H1 (cell line): ENCODE results near the gene TENT4B. TPM values are rescaled to one million over a fixed set of nuclear protein-coding genes. Genes with fewer than 3 reads are reported as not detected.

Experiments
- CTCF ChIA-PET: fragments of 300-600 bp; sonication (Branson Sonifier 250); formaldehyde crosslinking; loops from one replicate; lab custom pipeline; 2021; ENCODE audit not compliant: partially characterized antibody; lab: Charles Lee
- POLR2A ChIA-PET: fragments of 300-600 bp; sonication (Branson Sonifier 250); formaldehyde crosslinking; loops from one replicate; lab custom pipeline; 2021; ENCODE audit warnings: inconsistent platforms; ENCODE audit not compliant: partially characterized antibody; lab: Charles Lee
- DNase-seq, 2 experiments: peaks; one replicate each; pipeline versions ENCODE4 v3.0.0 to v3.0.0-alpha.2; 2010 to 2022; ENCODE audit warnings: low spot score in 2 of 2, low read depth in 1 of 2, mixed read lengths in 1 of 2
- FAIRE-seq: peaks from 2 replicates; lab custom pipeline; 2011; peaks lifted over from hg19 to GRCh38; lab: Jason Lieb, UNC
- H2AFZ ChIP-seq: 2 replicates; pipeline ENCODE4 v1.8.1; 2012; ENCODE audit warnings: low read length, inconsistent platforms
- H2AK5ac ChIP-seq: 2 replicates; pipeline ENCODE4 v1.6.1; 2013; ENCODE audit warnings: low read depth, low read length
- H2BK120ac ChIP-seq: replicated peaks from 2 replicates; pipeline ENCODE3; 2013; ENCODE audit warnings: low read depth, low read length, inconsistent platforms
- H2BK12ac ChIP-seq: 2 replicates; pipeline ENCODE4 v1.6.1; 2013; ENCODE audit warnings: low read depth, low read length
- H2BK15ac ChIP-seq: 2 replicates; pipeline ENCODE4 v1.6.1; 2013; ENCODE audit warnings: low read length
- H2BK20ac ChIP-seq: 2 replicates; pipeline ENCODE4 v1.6.1; 2013; ENCODE audit warnings: low read length
- H2BK5ac ChIP-seq: 2 replicates; pipeline ENCODE4 v1.6.1; 2013; ENCODE audit warnings: low read depth, low read length
- H3K14ac ChIP-seq: 2 replicates; pipeline ENCODE4 v1.6.1; 2013; ENCODE audit warnings: inconsistent platforms; ENCODE audit not compliant: insufficient read length
- H3K18ac ChIP-seq: 2 replicates; pipeline ENCODE4 v1.6.1; 2013; ENCODE audit warnings: low read length; ENCODE audit errors: extremely low read depth
- H3K23ac ChIP-seq: 2 replicates; pipeline ENCODE4 v1.6.1; 2013; ENCODE audit warnings: inconsistent platforms; ENCODE audit not compliant: insufficient read length
- H3K23me2 ChIP-seq: 2 replicates; pipeline ENCODE4 v1.6.1; 2013; ENCODE audit warnings: low read depth, low read length
- H3K27ac ChIP-seq: 2 replicates; pipeline ENCODE4 v1.6.1; 2011; ENCODE audit warnings: low read depth, low read length, inconsistent platforms
- H3K27me3 ChIP-seq, 4 experiments: replicated peaks in 1 of 4; 1 replicate in 1 of 4; 2 replicates in 3 of 4; pipeline versions ENCODE4 v1.6.1 to v1.8.1; 2011 to 2013; ENCODE audit warnings: low read length in 3 of 4, mild to moderate bottlenecking in 3 of 4, inconsistent platforms in 2 of 4, mixed read lengths in 2 of 4, moderate library complexity in 1 of 4; ENCODE audit not compliant: control insufficient read depth in 3 of 4, insufficient read depth in 3 of 4; ENCODE audit errors: extremely low read depth in 1 of 4
- H3K36me3 ChIP-seq, 4 experiments: 2 replicates each; pipeline versions ENCODE4 v1.6.1 to v1.8.1; 2011 to 2013; ENCODE audit warnings: mild to moderate bottlenecking in 4 of 4, low read length in 3 of 4, moderate library complexity in 2 of 4, control low read depth in 1 of 4, inconsistent platforms in 1 of 4; ENCODE audit not compliant: insufficient read depth in 4 of 4, control insufficient read depth in 2 of 4
- H3K4ac ChIP-seq: replicated peaks from 2 replicates; pipeline ENCODE3; 2013; ENCODE audit warnings: low read length, low read depth, mixed read lengths, inconsistent platforms; ENCODE audit not compliant: insufficient read length
- H3K4me1 ChIP-seq, 4 experiments: replicated peaks in 1 of 4; 1 replicate in 1 of 4; 2 replicates in 3 of 4; pipeline versions ENCODE4 v1.6.1 to v1.8.1; 2011 to 2013; ENCODE audit warnings: low read length in 3 of 4, inconsistent platforms in 2 of 4, mixed read lengths in 1 of 4; ENCODE audit not compliant: insufficient read depth in 4 of 4, control insufficient read depth in 3 of 4
- H3K4me2 ChIP-seq, 2 experiments: 2 replicates each; pipeline versions ENCODE4 v1.6.1 to v1.8.1; 2011 to 2013; ENCODE audit warnings: low read depth in 2 of 2, low read length in 2 of 2, control low read depth in 1 of 2, inconsistent platforms in 1 of 2, mild to moderate bottlenecking in 1 of 2; ENCODE audit not compliant: insufficient read depth in 1 of 2
- H3K4me3 ChIP-seq, 4 experiments: fragments of 200-600, 300-600 bp in 1 of 4; sonication (generic), shearing (Covaris generic), sonication (Bioruptor Twin) in 1 of 4; 2 replicates each; pipeline versions ENCODE4 v1.5.1 to v1.8.1; 2011 to 2016; ENCODE audit warnings: low read length in 4 of 4, low read depth in 3 of 4, control low read depth in 2 of 4, inconsistent platforms in 2 of 4, mild to moderate bottlenecking in 2 of 4, mixed read lengths in 1 of 4, moderate library complexity in 1 of 4; ENCODE audit not compliant: insufficient read depth in 2 of 4; ENCODE audit errors: extremely low read depth in 1 of 4
- H3K56ac ChIP-seq: replicated peaks from 2 replicates; pipeline ENCODE3; 2013; ENCODE audit warnings: low read depth, mild to moderate bottlenecking, mixed read lengths, low read length, inconsistent platforms; ENCODE audit not compliant: insufficient read length
- H3K79me1 ChIP-seq: 2 replicates; pipeline ENCODE4 v1.6.1; 2013; ENCODE audit warnings: low read depth, low read length, control low read depth
- H3K79me2 ChIP-seq, 2 experiments: 2 replicates each; pipeline versions ENCODE4 v1.6.1 to v1.8.1; 2012 to 2013; ENCODE audit warnings: low read length in 2 of 2, mild to moderate bottlenecking in 2 of 2, inconsistent platforms in 1 of 2; ENCODE audit not compliant: insufficient read depth in 2 of 2, control insufficient read depth in 1 of 2
- H3K9ac ChIP-seq, 4 experiments: replicated peaks in 1 of 4; 1 replicate in 1 of 4; 2 replicates in 3 of 4; pipeline versions ENCODE4 v1.6.1 to v1.8.1; 2011 to 2013; ENCODE audit warnings: low read depth in 3 of 4, low read length in 3 of 4, control low read depth in 2 of 4, mild to moderate bottlenecking in 2 of 4, moderate library complexity in 2 of 4, inconsistent platforms in 1 of 4; ENCODE audit errors: extremely low read depth in 1 of 4
- H3K9me3 ChIP-seq, 2 experiments: 2 replicates each; pipeline versions ENCODE4 v1.6.1 to v1.8.1; 2012 to 2013; ENCODE audit warnings: mild to moderate bottlenecking in 2 of 2, moderate library complexity in 2 of 2, control low read depth in 1 of 2, inconsistent platforms in 1 of 2, low read depth in 1 of 2, low read length in 1 of 2, mixed read lengths in 1 of 2; ENCODE audit not compliant: insufficient read depth in 2 of 2
- H4K20me1 ChIP-seq, 2 experiments: replicated peaks in 1 of 2; 2 replicates each; pipeline versions ENCODE3 to v1.8.1; 2011 to 2013; ENCODE audit warnings: inconsistent platforms in 2 of 2, low read length in 2 of 2, mild to moderate bottlenecking in 1 of 2; ENCODE audit not compliant: insufficient read depth in 2 of 2, control insufficient read depth in 1 of 2
- H4K5ac ChIP-seq: 2 replicates; pipeline ENCODE4 v1.6.1; 2013; ENCODE audit warnings: low read length, low read depth, mixed read lengths, inconsistent platforms; ENCODE audit not compliant: insufficient read length
- H4K8ac ChIP-seq: 2 replicates; pipeline ENCODE4 v1.8.0; 2013; ENCODE audit warnings: mild to moderate bottlenecking, moderate library complexity, low read length, inconsistent platforms; ENCODE audit not compliant: insufficient read depth; ENCODE audit errors: extremely low read depth
- H4K91ac ChIP-seq: replicated peaks from 2 replicates; pipeline ENCODE3; 2013; ENCODE audit warnings: low read length, mixed read lengths, inconsistent platforms; ENCODE audit not compliant: insufficient read length
- BACH1 ChIP-seq: IDR thresholded peaks from 2 replicates; pipeline ENCODE4 v1.6.1; 2012; ENCODE audit warnings: low read length, improper control_type of control experiment
- CHD1 ChIP-seq: IDR thresholded peaks from 2 replicates; pipeline ENCODE4 v1.6.1; 2012; ENCODE audit warnings: low read depth, low read length, improper control_type of control experiment
- CTBP2 ChIP-seq: IDR thresholded peaks from 2 replicates; pipeline ENCODE4 v1.7.0; 2011; ENCODE audit warnings: borderline replicate concordance, mild to moderate bottlenecking, moderate library complexity, mixed read lengths, low read length; ENCODE audit not compliant: insufficient read depth, insufficient read length
- EP300 ChIP-seq, 2 experiments: IDR thresholded peaks; 1 replicate in 1 of 2; 2 replicates in 1 of 2; pipeline ENCODE4 v1.6.1; 2011 to 2012; ENCODE audit warnings: low read depth in 2 of 2, low read length in 2 of 2, mild to moderate bottlenecking in 2 of 2, borderline replicate concordance in 1 of 2, inconsistent platforms in 1 of 2, moderate library complexity in 1 of 2
- EZH2 ChIP-seq: fragments of 200-600 bp; sonication (generic); IDR thresholded peaks from 2 replicates; pipeline ENCODE4 v1.7.1; 2012; ENCODE audit warnings: low read depth, mild to moderate bottlenecking, moderate library complexity, low read length, inconsistent platforms; ENCODE audit not compliant: severe bottlenecking
- FOSL1 ChIP-seq: IDR thresholded peaks from 2 replicates; pipeline ENCODE4 v1.6.1; 2011; ENCODE audit warnings: mild to moderate bottlenecking, low read depth, low read length, moderate library complexity; ENCODE audit not compliant: insufficient read depth
- GABPA ChIP-seq: IDR thresholded peaks from 2 replicates; pipeline ENCODE4 v1.6.1; 2011; ENCODE audit warnings: mild to moderate bottlenecking, low read length, moderate library complexity, borderline replicate concordance; ENCODE audit not compliant: insufficient read depth
- JUN ChIP-seq: IDR thresholded peaks from 2 replicates; pipeline ENCODE4 v1.6.1; 2011; ENCODE audit warnings: low read depth, mild to moderate bottlenecking, improper control_type of control experiment, low read length
- SP2 ChIP-seq: IDR thresholded peaks from 2 replicates; pipeline ENCODE4 v1.6.1; 2012; ENCODE audit warnings: mild to moderate bottlenecking, low read length, inconsistent platforms
- SP4 ChIP-seq: IDR thresholded peaks from 2 replicates; pipeline ENCODE4 v1.6.1; 2012; ENCODE audit warnings: low read length, inconsistent platforms
- TBP ChIP-seq: IDR thresholded peaks from 2 replicates; pipeline ENCODE4 v1.6.1; 2011; ENCODE audit warnings: low read depth, low read length, improper control_type of control experiment
- TEAD4 ChIP-seq: IDR thresholded peaks from 2 replicates; pipeline ENCODE4 v1.6.1; 2012; ENCODE audit warnings: low read depth, low read length, inconsistent platforms, mixed read lengths
- WGBS, 2 experiments: shearing (Covaris generic) in 1 of 2; methylation state at CpG; one replicate each; pipeline versions ENCODE4 v1.1.6 to v1.1.7; 2013 to 2015; ENCODE audit warnings: low lambda C conversion rate in 2 of 2, mixed read lengths in 2 of 2, inconsistent platforms in 1 of 2, low coverage in 1 of 2, missing lambda C conversion rate in 1 of 2; ENCODE audit not compliant: insufficient replicate concordance in 2 of 2, insufficient coverage in 1 of 2, insufficient read length in 1 of 2; ENCODE audit errors: extremely low coverage in 1 of 2, missing lambda C conversion rate in 1 of 2; 5-methylcytosine and 5-hydroxymethylcytosine counted together
- polyA plus RNA-seq, 7 experiments: library from polyadenylated mRNA; depleted of rRNA in 3 of 7; stranded (reverse) in 5 of 7; unstranded in 2 of 7; fragments of >200 nt in 5 of 7; fragments of 200-250 nt in 2 of 7; gene quantifications; 1 replicate in 5 of 7; 2 replicates in 1 of 7; 4 replicates in 1 of 7; pipeline versions ENCODE4 v1.2.1 to v1.2.3, GENCODE V29; 2011 to 2013; ENCODE audit warnings: missing spikeins in 2 of 7, mixed read lengths in 2 of 7
- total RNA-seq: library from RNA; stranded (reverse); fragmentation: NEBNext Ultra II Directional; extraction: Animal tissue kit (Norgen Biotek cat#: 25700); gene quantifications from 2 replicates; pipeline ENCODE4 v1.2.1, GENCODE V29; 2021
- TF ChIP-seq, protein P1 (sequence below): IDR thresholded peaks from 2 replicates; pipeline ENCODE4 v1.6.1; 2011; ENCODE audit warnings: low read length, improper control_type of control experiment

TENT4B gene
- total and polyA plus RNA-seq, 2 of the 8 experiments (the other 6 are each of a cell fraction or from before 2014, with no cell fraction given), result 4.2 to 15.7 TPM

DNA sequence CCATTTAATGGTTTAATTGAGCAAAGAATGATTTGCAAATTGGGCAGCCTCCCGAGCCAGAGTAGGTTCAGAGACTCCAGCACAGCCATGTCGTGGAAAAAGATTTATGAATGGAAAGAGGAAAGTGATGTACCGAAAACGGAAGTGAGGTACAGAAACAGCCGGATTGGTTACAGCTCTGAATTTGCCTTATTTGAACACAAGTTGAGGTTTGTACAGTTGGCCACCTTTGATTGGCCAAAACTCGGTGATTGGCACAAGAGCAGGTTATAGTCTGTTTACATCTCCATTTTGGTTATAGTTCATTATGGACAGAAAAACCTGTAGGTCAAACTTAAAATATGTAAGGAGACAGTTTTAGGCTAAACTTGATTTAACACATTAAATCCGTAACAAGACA is 44.5 kb downstream of the TENT4B start:
- H4K8ac ChIP-seq, result no peak overlapping the region
- H4K91ac ChIP-seq, result no peak overlapping the region
- no peak overlapping the region for H2BK20ac ChIP-seq
- H3K18ac ChIP-seq, result no peak overlapping the region
- H3K23ac ChIP-seq, result no peak overlapping the region
- no peak overlapping the region for H3K14ac ChIP-seq
- ChIA-PET CTCF (interaction anchor here (0.6 to 3.3 kb wide), 5 partner anchors 13 to 101 kb away, joined by 3 to 12 read pairs (median 6); no protein-coding TSS in a partner anchor), POLR2A (interaction anchor here (1.3 kb wide), 1 partner anchor 8 kb away, joined by 3 read pairs; no protein-coding TSS in a partner anchor)
- no peak overlapping the region for H2BK12ac ChIP-seq
- no peak overlapping the region for H3K56ac ChIP-seq
- no peaks in the 10 kb centered on the region for H3K27me3 ChIP-seq
- no peak overlapping the region for H3K9ac ChIP-seq
- H3K9me3 ChIP-seq, result no peaks in the 10 kb centered on the region
- H3K4me3 ChIP-seq, result no peak overlapping the region
- H3K79me2 ChIP-seq, result peaks cover 0 to 29% of the 10 kb centered on the region in 2 experiments; a peak in 2 of 4 replicates
- no peaks in the 10 kb centered on the region for H3K4me1 ChIP-seq
- no peak overlapping the region for H3K4ac ChIP-seq
- DNase-seq (no peak), FAIRE-seq (no peak)
- H4K5ac ChIP-seq, result no peak overlapping the region
- no peak overlapping the region for H2AFZ ChIP-seq
- 87% methylated on average over 7 of the region's 7 CpGs; no CpG with 5 or more reads in 1 of the 2 experiments for WGBS, 2 experiments
- no peaks in the 10 kb centered on the region for H3K23me2 ChIP-seq
- no peak overlapping the region for H3K27ac ChIP-seq
- no peaks in the 10 kb centered on the region for H3K36me3 ChIP-seq
- H2BK5ac ChIP-seq, result no peak overlapping the region
- no peak overlapping the region for H2AK5ac ChIP-seq
- H3K4me2 ChIP-seq, result no peak overlapping the region
- peaks cover 0 to 3% of the 10 kb centered on the region in 2 experiments for H4K20me1 ChIP-seq
- peaks cover 2% of the 10 kb centered on the region; the same call in 1 of the 2 replicates for H3K79me1 ChIP-seq
- H2BK120ac ChIP-seq, result no peak overlapping the region
- H2BK15ac ChIP-seq, result no peak overlapping the region
- TF ChIP-seq TEAD4 (no peak), CHD1 (no peak), TBP (no peak), SP4 (no peak), FOSL1 (no peak), BACH1 (no peak), GABPA (no peak), CTBP2 (no peak), EP300 (IDR thresholded peaks at IDR 0.05; ENCODE audit: borderline replicate concordance in 1 of 2, low read depth in 2 of 2, low read length in 2 of 2) (no peak), SP2 (no peak), JUN (no peak), EZH2 (no peak)
- TF ChIP-seq, protein P1, sequence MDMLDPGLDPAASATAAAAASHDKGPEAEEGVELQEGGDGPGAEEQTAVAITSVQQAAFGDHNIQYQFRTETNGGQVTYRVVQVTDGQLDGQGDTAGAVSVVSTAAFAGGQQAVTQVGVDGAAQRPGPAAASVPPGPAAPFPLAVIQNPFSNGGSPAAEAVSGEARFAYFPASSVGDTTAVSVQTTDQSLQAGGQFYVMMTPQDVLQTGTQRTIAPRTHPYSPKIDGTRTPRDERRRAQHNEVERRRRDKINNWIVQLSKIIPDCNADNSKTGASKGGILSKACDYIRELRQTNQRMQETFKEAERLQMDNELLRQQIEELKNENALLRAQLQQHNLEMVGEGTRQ, result no peak
